HFF-Myc (cell line): ENCODE data around the gene PHF2.

Experiments used
- DNase-seq: peaks from one replicate; pipeline ENCODE4 v3.0.0-alpha.2; 2011; ENCODE audit warnings: low read depth; ENCODE audit errors: extremely low read depth
- H3K4me3 ChIP-seq: replicated peaks from 2 replicates; pipeline ENCODE4 v1.5.1; 2011; ENCODE audit warnings: low read depth, mild to moderate bottlenecking, control low read depth, low read length
- CTCF ChIP-seq: IDR thresholded peaks from 2 replicates; pipeline ENCODE4 v1.5.1; 2012; ENCODE audit warnings: mild to moderate bottlenecking, low read depth, low read length, control low read depth; ENCODE audit errors: missing control alignments

Gene PHF2

GRCh38 chr9:93659044-93659836 lies 82.9 kb downstream of the PHF2 start:
- no peak for TF ChIP-seq CTCF
- H3K4me3 ChIP-seq = no peak overlapping the region
- no peak for DNase-seq

GRCh38 chr9:93659837-93660177 lies 83.4 kb downstream of the PHF2 start:
- no peak for DNase-seq
- H3K4me3 ChIP-seq = no peak overlapping the region
- no peak for TF ChIP-seq CTCF

GRCh38 chr9:93660352-93661046 lies 84.1 kb downstream of the PHF2 start:
- DNase-seq = no peak
- no peak for TF ChIP-seq CTCF
- H3K4me3 ChIP-seq = no peak overlapping the region

- DNase-seq = no peak
- TF ChIP-seq CTCF = no peak
Measured at GRCh38 chr9:93661591-93661990, 85.2 kb downstream of the PHF2 start.

GRCh38 chr9:93662016-93662638 lies 85.7 kb downstream of the PHF2 start:
- TF ChIP-seq CTCF = no peak
- DNase-seq = no peak

More at GRCh38 chr9:93661591-93661990, 85.2 kb downstream of the PHF2 start:
- H3K4me3 ChIP-seq = no peak overlapping the region

GRCh38 chr9:93662952-93663572 lies 86.7 kb downstream of the PHF2 start:
- no peak for DNase-seq
- TF ChIP-seq CTCF = no peak
- no peak overlapping the region for H3K4me3 ChIP-seq

More at GRCh38 chr9:93662016-93662638, 85.7 kb downstream of the PHF2 start:
- no peak overlapping the region for H3K4me3 ChIP-seq
